GM23248 (cell line): ENCODE measurements around the gene HM13.

ENCODE experiments used
- EZH2 ChIP-seq: fragments of 200-600 bp; sonication (generic); IDR thresholded peaks from 2 replicates; pipeline ENCODE4 v1.6.1; 2018; ENCODE audit warnings: antibody characterized with exemption, mild to moderate bottlenecking; ENCODE audit not compliant: insufficient read depth, poor library complexity, severe bottlenecking
- EZH2phosphoT487 ChIP-seq: fragments of 200-600 bp; sonication (generic); IDR thresholded peaks from 2 replicates; pipeline ENCODE4 v1.6.1; 2018; ENCODE audit warnings: antibody characterized with exemption, moderate library complexity, mild to moderate bottlenecking, low read depth; ENCODE audit not compliant: insufficient read depth

GRCh38 chr20:31565699-31566318, 51.6 kb downstream of the HM13 start:
- TF ChIP-seq EZH2phosphoT487 (no peak), EZH2 (no peak)
